B cell (primary cell): ENCODE measurements around the gene HAP1. TPM values are rescaled to one million over a fixed set of nuclear protein-coding genes. Genes with fewer than 3 reads are reported as not detected.

ENCODE experiments used
- ATAC-seq: fragments of 200-7000 bp; cut with Tn5 transposase; one replicate; pipeline ENCODE4 v1.10.0; 2021; ENCODE audit warnings: low read depth, mild to moderate bottlenecking, moderate number of reproducible peaks, moderate library complexity
- CTCF ChIA-PET: fragments of 350-600 bp; sonication (Branson Sonifier 250); formaldehyde crosslinking; loops from one replicate; lab custom pipeline; 2021; ENCODE audit warnings: antibody characterized with exemption, inconsistent platforms; lab: Charles Lee
- POLR2A ChIA-PET: fragments of 350-600 bp; sonication (Branson Sonifier 250); formaldehyde crosslinking; loops from one replicate; lab custom pipeline; 2021; ENCODE audit warnings: antibody characterized with exemption; lab: Charles Lee
- DNase-seq: peaks from one replicate; pipeline ENCODE4 v3.0.0; 2013
- H2AFZ ChIP-seq: 2 replicates; pipeline ENCODE4 v1.6.1; 2012; ENCODE audit warnings: mild to moderate bottlenecking, low read depth, low read length; ENCODE audit not compliant: insufficient read depth, poor library complexity, severe bottlenecking
- H3K27ac ChIP-seq, 2 donors: 1 replicate in 1 of 2; 2 replicates in 1 of 2; pipeline ENCODE4 v1.5.1; 2012 to 2013; ENCODE audit warnings: low read length in 2 of 2, mild to moderate bottlenecking in 2 of 2, moderate library complexity in 1 of 2
- H3K27me3 ChIP-seq, 4 experiments: fragments of 200-600 bp in 1 of 4; sonication (generic) in 1 of 4; replicated peaks in 1 of 4; 1 replicate in 2 of 4; 2 replicates in 2 of 4; pipeline versions ENCODE4 v1.6.1 to v1.7.0; 2013 to 2016; ENCODE audit warnings: low read length in 3 of 4, mild to moderate bottlenecking in 2 of 4, mixed read lengths in 1 of 4, moderate library complexity in 1 of 4; ENCODE audit not compliant: insufficient read depth in 4 of 4, control insufficient read depth in 3 of 4; ENCODE audit errors: control extremely low read depth in 1 of 4
- H3K36me3 ChIP-seq, 2 experiments: replicated peaks in 1 of 2; 1 replicate in 1 of 2; 2 replicates in 1 of 2; pipeline versions ENCODE4 v1.6.1 to v1.7.1; 2013; ENCODE audit warnings: low read length in 1 of 2; ENCODE audit not compliant: insufficient read depth in 2 of 2, control insufficient read depth in 1 of 2; ENCODE audit errors: control extremely low read depth in 1 of 2, extremely low read depth in 1 of 2
- H3K4me1 ChIP-seq, 2 donors: fragments of 200-600 bp in 1 of 2; sonication (generic) in 1 of 2; 1 replicate in 1 of 2; 2 replicates in 1 of 2; pipeline versions ENCODE4 v1.5.1 to v1.6.1; 2013 to 2017; ENCODE audit warnings: low read length in 2 of 2; ENCODE audit not compliant: control insufficient read depth in 2 of 2, insufficient read depth in 2 of 2
- H3K4me2 ChIP-seq: replicated peaks from 2 replicates; pipeline ENCODE3; 2012; ENCODE audit warnings: mild to moderate bottlenecking, low read depth, low read length; ENCODE audit not compliant: poor library complexity, severe bottlenecking
- H3K4me3 ChIP-seq, 5 experiments: fragments of 200-600 bp in 1 of 5; sonication (generic) in 1 of 5; 1 replicate in 3 of 5; 2 replicates in 2 of 5; pipeline versions ENCODE4 v1.5.1 to v1.7.0; 2011 to 2016; ENCODE audit warnings: low read length in 4 of 5, mild to moderate bottlenecking in 4 of 5, low read depth in 2 of 5, control low read depth in 1 of 5, moderate library complexity in 1 of 5; ENCODE audit not compliant: insufficient read depth in 1 of 5; ENCODE audit errors: control extremely low read depth in 1 of 5, extremely low read depth in 1 of 5
- H3K79me2 ChIP-seq: fragments of 200-600 bp; sonication (generic); one replicate; pipeline ENCODE4 v1.6.0; 2016; ENCODE audit warnings: low read length; ENCODE audit not compliant: control insufficient read depth, insufficient read depth
- H3K9ac ChIP-seq: fragments of 200-600 bp; sonication (generic); 2 replicates; pipeline ENCODE4 v1.6.1; 2017; ENCODE audit warnings: mild to moderate bottlenecking, low read length, moderate library complexity
- H3K9me3 ChIP-seq, 3 donors: one replicate each; pipeline versions ENCODE4 v1.6.1 to v1.7.1; 2013; ENCODE audit warnings: low read length in 2 of 3; ENCODE audit not compliant: control insufficient read depth in 2 of 3, insufficient read depth in 1 of 3; ENCODE audit errors: control extremely low read depth in 1 of 3
- H4K20me1 ChIP-seq: 2 replicates; pipeline ENCODE4 v1.6.0; 2012; ENCODE audit warnings: mild to moderate bottlenecking, low read length; ENCODE audit not compliant: insufficient read depth, control insufficient read depth, poor library complexity, severe bottlenecking
- H3K27ac Mint-ChIP-seq: one replicate; pipeline ENCODE4 v1.8.0; 2021; ENCODE audit warnings: mixed read lengths
- H3K27me3 Mint-ChIP-seq: one replicate; pipeline ENCODE4 v1.8.0; 2021; ENCODE audit warnings: mixed read lengths
- H3K4me1 Mint-ChIP-seq: one replicate; pipeline ENCODE4 v1.8.0; 2021; ENCODE audit warnings: mixed read lengths
- H3K4me3 Mint-ChIP-seq: one replicate; pipeline ENCODE4 v1.8.0; 2021; ENCODE audit warnings: mixed read lengths
- H3K9me3 Mint-ChIP-seq: one replicate; pipeline ENCODE4 v1.8.0; 2022; ENCODE audit warnings: mixed read lengths; ENCODE audit not compliant: insufficient read depth
- EZH2 ChIP-seq: IDR thresholded peaks from 2 replicates; pipeline ENCODE4 v1.6.1; 2012; ENCODE audit warnings: borderline replicate concordance, low read depth, mild to moderate bottlenecking, moderate library complexity, low read length; ENCODE audit not compliant: insufficient read depth, poor library complexity, severe bottlenecking
- WGBS: methylation state at CpG from one replicate; pipeline ENCODE4 v1.1.5; 2013; ENCODE audit warnings: missing lambda C conversion rate; ENCODE audit not compliant: insufficient coverage; 5-methylcytosine and 5-hydroxymethylcytosine counted together
- intact Hi-C: fragments of 100-400 bp; cut with micrococcal nuclease; formaldehyde crosslinking; loops from one replicate; pipeline ENCODE4 v1.10.0; 2022
- polyA plus RNA-seq: library from polyadenylated mRNA; depleted of rRNA; stranded (reverse); fragments of >200 nt; gene quantifications from 2 replicates; pipeline ENCODE4 v1.2.3, GENCODE V29; 2012
- total RNA-seq, 2 donors: library from RNA; stranded (reverse); fragments of 120-200 nt in 1 of 2; gene quantifications; 1 replicate in 1 of 2; 2 replicates in 1 of 2; pipeline versions ENCODE4 v1.2.3 to v1.2.4, GENCODE V29; 2013 to 2022
- TF ChIP-seq, protein P1 (sequence below): fragments of 200-600 bp; IDR thresholded peaks from one replicate; pipeline ENCODE4 v1.8.0; 2022; ENCODE audit warnings: antibody characterized with exemption, mild to moderate bottlenecking

Gene HAP1
- total and polyA plus RNA-seq, 2 donors (not counting 1 experiment from before 2014, with no cell fraction given), result 0.03 to 0.37 TPM

- no peaks in the 10 kb centered on the region for H3K9me3 ChIP-seq
- no peak overlapping the region for H3K27ac Mint-ChIP-seq
- POLR2A ChIA-PET, result interaction anchor here (0.7 kb wide), 1 partner anchor 14 kb away, joined by 3 read pairs; no protein-coding TSS in a partner anchor
Measured at GRCh38 chr17:41750862-41751261, 16.4 kb upstream of the HAP1 start.

GRCh38 chr17:41748275-41748674, 13.8 kb upstream of the HAP1 start:
- peaks cover 5% of the 10 kb centered on the region for H3K27me3 Mint-ChIP-seq
- DNase-seq, result no peak
- intact Hi-C loops, result no loop called here
- H3K4me1 Mint-ChIP-seq, result no peaks in the 10 kb centered on the region
- no peaks in the 10 kb centered on the region for H3K9me3 Mint-ChIP-seq
- no peak overlapping the region for H3K27ac Mint-ChIP-seq
- Histone ChIP-seq H3K4me1 (no peaks in the 10 kb centered on the region), H4K20me1 (no peaks in the 10 kb centered on the region), H3K79me2 (no peaks in the 10 kb centered on the region), H3K4me2 (no peak overlapping the region), H3K9ac (no peak overlapping the region), H3K4me3 (no peak overlapping the region), H3K27ac (no peak overlapping the region), H2AFZ (no peak overlapping the region), H3K36me3 (no peaks in the 10 kb centered on the region), H3K9me3 (no peaks in the 10 kb centered on the region), H3K27me3 (peaks cover 0 to 4% (median 0%) of the 10 kb centered on the region in 4 experiments)
- H3K4me3 Mint-ChIP-seq, result no peak overlapping the region
- ChIA-PET POLR2A (no interaction called here), CTCF (interaction anchor here (0.6 to 0.9 kb wide), 2 partner anchors 51 to 1346 kb away, joined by 3 read pairs; no protein-coding TSS in a partner anchor)
- 91% methylated on average over 4 of the region's 6 CpGs for WGBS
- ATAC-seq, result no peak
- TF ChIP-seq EZH2, result no peak
- TF ChIP-seq, protein P1, sequence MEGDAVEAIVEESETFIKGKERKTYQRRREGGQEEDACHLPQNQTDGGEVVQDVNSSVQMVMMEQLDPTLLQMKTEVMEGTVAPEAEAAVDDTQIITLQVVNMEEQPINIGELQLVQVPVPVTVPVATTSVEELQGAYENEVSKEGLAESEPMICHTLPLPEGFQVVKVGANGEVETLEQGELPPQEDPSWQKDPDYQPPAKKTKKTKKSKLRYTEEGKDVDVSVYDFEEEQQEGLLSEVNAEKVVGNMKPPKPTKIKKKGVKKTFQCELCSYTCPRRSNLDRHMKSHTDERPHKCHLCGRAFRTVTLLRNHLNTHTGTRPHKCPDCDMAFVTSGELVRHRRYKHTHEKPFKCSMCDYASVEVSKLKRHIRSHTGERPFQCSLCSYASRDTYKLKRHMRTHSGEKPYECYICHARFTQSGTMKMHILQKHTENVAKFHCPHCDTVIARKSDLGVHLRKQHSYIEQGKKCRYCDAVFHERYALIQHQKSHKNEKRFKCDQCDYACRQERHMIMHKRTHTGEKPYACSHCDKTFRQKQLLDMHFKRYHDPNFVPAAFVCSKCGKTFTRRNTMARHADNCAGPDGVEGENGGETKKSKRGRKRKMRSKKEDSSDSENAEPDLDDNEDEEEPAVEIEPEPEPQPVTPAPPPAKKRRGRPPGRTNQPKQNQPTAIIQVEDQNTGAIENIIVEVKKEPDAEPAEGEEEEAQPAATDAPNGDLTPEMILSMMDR, result no peak

More at GRCh38 chr17:41750862-41751261, 16.4 kb upstream of the HAP1 start:
- no peaks in the 10 kb centered on the region for H3K4me1 ChIP-seq
- intact Hi-C loops, result no loop called here
- TF ChIP-seq, protein P1, result no peak
- no peak for TF ChIP-seq EZH2
- Mint-ChIP-seq H3K4me1 (no peaks in the 10 kb centered on the region), H3K27me3 (peaks cover 5% of the 10 kb centered on the region), H3K9me3 (no peaks in the 10 kb centered on the region), H3K4me3 (no peak overlapping the region)
- H3K4me2 ChIP-seq, result no peak overlapping the region
- WGBS, result 46% methylated on average over 4 of the region's 4 CpGs
- no peak overlapping the region for H3K4me3 ChIP-seq
- H3K36me3 ChIP-seq, result peaks cover 0 to 16% of the 10 kb centered on the region in 2 experiments
- H3K9ac ChIP-seq, result no peak overlapping the region
- no peaks in the 10 kb centered on the region for H3K27me3 ChIP-seq
- ATAC-seq (no peak), DNase-seq (no peak)
- CTCF ChIA-PET, result interaction anchor here (1.1 kb wide), 1 partner anchor 51 kb away, joined by 4 read pairs; no protein-coding TSS in a partner anchor
- no peak overlapping the region for H3K27ac ChIP-seq
- H3K79me2 ChIP-seq, result no peaks in the 10 kb centered on the region
- no peaks in the 10 kb centered on the region for H4K20me1 ChIP-seq
- no peak overlapping the region for H2AFZ ChIP-seq
